ENCODE measurements around the gene PTH2.
A peak's percentile ranks its signal among the peaks of the same experiment; 100 is the strongest.
"Not testable (repeated sequence)": the region's sequence is repeated elsewhere in the genome, so short reads cannot be mapped to it uniquely, and the experiment has no call there.

The PTH2 gene

DNA sequence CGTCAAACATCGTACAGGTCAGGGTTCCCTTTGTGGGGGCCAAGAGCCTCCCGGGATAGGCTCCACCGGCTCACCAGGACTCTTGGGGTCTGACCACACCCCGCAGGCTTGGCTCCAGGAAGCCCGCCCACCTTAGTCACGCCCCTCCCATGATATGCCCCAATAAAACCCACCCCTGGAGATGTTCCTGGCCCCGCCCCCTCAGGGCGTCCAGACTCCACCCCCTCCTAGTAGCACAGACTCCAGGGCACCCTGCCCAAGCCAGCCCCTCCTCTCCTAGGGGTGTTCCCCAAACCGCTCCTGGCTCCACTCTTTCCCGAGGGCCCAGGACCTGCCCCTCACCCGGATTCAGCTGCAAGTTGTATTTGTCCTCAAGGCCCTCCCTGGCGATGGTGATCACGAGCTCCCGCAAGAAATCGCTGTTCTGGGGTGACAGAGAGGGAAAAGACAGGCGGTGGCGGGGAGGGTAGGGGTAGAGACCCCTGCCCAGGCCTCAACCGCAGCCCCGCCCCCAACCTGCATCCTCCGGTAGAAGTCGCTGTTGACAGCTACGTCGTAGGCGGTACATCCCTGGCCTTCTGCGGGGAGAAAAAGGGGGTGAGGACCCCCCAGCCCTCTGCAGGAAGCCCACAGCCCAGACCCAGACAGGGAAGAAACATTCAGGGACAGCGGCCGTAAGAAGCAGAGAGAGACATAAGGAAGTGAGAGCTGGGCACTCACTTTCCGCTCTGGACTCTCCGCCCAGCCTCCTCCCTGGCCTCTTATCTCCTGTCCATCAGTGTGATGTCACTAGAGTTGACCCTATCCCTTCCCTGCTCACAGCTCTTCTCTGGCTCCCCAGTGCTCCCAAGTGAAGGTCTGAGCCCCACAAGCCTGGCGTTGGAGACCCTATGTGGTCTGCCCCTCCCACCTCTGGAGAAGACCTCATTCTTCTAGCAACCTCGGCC, 24.5 kb upstream of the PTH2 start:
- no peak for DNase-seq (ENCODE audit: low read depth in 2 of 2)

DNA sequence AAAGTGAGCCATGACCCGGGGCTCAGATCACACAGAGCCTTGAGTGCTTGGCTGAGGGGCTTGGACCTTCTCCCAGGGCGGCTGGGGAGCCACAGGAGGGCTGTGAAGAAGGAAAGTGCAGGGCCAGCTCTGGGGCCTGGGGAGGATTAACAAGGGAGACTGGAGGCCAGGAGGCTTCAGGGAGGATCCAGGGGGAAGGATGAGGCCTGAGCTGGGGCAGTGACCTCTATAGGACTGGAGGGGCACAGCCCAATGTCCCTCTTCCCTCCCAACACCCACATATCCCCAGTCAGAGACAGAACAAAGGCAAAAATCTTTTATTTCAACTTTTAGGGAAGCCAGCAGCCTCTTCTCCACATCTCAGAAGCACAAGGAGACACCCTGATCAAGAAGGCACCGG, 22.8 kb upstream of the PTH2 start:
- no peak for DNase-seq (ENCODE audit: low read depth in 2 of 2)

DNA sequence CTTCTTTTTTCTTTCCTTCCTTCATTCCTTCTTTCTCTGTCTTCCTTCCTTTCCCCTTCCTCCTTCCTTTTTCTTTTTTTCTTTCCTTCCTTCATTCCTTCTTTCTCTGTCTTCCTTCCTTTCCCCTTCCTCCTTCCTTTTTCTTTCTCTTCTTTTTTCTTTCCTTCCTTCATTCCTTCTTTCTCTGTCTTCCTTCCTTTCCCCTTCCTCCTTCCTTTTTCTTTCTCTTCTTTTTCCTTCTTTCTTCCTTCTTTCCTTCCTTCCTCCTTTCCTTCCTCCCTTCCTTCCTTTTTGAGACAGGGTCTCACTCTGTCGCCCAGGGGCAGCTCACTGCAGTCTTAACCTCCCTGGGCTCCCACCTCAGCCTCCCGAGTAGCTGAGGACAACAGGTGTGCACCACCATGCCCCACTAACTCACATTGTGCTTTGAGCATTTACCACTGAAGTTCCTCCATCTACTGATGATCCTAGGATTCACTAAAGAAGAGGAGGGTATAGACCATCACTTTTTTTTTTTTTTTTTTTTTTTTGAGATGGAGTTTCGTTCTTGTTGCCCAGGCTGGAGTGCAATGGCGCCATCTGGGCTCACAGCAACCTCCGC, 21.0 kb upstream of the PTH2 start:
- DNase-seq (ENCODE audit: low read depth in 2 of 2): not testable (repeated sequence)

DNA sequence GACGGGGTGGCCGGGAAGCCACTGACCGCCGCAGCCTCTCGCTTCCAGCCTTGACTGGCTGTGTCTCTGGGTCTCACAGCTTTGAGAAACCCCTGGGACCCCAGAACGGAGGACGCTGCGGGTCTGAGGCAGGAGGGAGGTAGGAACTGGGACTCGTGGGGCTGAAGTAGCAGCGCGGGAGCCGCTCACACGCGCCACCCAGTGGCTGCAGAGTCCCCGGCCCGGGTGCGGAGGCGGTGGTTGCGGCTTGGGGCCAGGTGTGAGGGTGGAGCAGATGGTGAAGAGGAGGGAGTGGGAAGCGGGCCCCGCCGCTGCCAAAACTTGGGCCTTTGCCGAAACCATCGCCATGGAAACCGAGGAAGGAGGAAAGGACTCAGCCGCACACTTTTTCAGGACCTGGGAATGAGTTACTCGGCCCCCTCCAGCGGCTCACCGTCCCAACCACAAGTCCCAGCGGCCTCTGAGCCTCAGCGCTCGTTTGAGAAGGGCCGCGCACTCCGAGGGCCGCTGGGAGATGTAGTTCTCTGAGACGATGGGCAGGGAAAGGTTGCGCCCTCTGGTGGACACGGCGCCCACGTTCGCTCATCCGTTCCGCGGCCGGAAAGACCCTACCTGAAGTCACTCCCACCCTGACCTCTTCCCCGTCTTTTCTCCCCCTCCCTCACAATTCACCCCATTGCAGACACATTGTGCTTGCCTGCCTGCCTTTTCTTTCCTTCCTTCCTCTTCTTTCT, 20.3 kb upstream of the PTH2 start:
- DNase-seq (ENCODE audit: low read depth in 2 of 2): peak; percentile 89 to 93

- peak in 1 of 2 donors; percentile 63 for DNase-seq (ENCODE audit: low read depth in 2 of 2)
Observed at GRCh38 chr19:49442771-49443365, 19.6 kb upstream of the PTH2 start.

DNA sequence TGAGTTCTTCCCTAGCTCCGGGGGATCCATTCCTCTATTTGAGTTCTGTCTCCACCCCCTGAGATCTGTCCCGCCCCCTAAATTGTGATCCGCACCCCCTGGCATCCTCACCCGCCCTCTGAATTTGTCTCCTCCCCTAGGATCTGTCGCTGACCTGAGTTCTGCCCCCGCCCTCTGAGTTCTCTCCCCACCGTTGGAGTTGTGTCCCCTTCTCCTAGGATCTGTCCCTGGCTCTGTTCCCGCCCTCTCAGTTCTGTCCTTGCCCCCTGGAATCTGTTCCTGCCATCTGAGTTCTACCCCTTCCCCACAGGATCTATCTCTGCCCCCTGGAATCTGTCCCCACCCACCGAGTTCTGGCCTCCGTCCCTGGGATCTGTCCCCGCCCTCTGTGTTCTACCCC, 19.1 kb upstream of the PTH2 start:
- DNase-seq (ENCODE audit: low read depth in 2 of 2): no peak

- no peak for DNase-seq (ENCODE audit: low read depth in 2 of 2)
Observed at GRCh38 chr19:49441960-49442350, 18.7 kb upstream of the PTH2 start.

DNA sequence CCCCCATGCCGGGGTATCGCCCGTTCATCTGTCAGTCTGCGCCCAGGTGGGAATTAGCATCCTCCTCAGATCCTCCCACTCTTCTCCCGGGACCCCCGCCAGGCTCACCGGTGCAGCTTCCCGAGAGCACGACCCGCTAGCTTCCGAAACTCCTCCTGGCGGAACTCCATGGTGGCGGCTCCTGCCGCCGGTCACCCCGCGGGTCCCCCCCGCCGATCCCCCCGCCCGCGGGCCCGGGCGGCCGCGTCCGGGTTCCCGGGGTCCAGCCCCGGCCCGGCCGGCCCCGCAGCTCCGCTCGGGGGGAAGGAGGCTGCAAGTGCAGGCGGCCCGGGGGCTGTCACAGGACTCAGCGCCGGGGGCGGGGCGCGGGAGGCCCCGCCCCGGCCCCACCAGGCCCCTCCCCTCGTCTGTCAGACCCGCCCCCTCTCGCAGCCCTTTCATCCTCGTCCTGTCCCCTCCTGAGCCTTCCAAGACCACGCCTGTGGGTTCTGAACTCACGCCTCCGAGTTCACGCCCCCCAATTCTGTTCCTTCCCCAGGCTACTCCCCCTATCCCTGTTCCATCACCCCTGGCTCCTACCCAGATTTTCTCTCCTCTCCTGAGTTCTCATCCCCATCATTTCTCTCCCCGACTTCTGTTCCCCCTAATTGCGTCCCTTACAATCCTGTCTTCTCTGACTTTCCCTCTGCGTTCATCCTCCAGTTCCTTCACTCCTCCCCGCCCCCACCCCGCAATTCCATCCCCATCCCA, 18.1 kb upstream of the PTH2 start, which contains the start of gene SLC17A7:
Gene SLC17A7, minus strand, starts transcription at position 318 of the 750 bp plus-strand sequence. Its CDS starts 148 bp downstream, at position 170.
- no peak for DNase-seq (ENCODE audit: low read depth in 2 of 2)

GRCh38 chr19:49440439-49441209, 17.4 kb upstream of the PTH2 start:
- DNase-seq (ENCODE audit: low read depth in 2 of 2): no peak

GRCh38 chr19:49439836-49440235, 16.6 kb upstream of the PTH2 start:
- no peak for DNase-seq (ENCODE audit: low read depth in 2 of 2)

DNA sequence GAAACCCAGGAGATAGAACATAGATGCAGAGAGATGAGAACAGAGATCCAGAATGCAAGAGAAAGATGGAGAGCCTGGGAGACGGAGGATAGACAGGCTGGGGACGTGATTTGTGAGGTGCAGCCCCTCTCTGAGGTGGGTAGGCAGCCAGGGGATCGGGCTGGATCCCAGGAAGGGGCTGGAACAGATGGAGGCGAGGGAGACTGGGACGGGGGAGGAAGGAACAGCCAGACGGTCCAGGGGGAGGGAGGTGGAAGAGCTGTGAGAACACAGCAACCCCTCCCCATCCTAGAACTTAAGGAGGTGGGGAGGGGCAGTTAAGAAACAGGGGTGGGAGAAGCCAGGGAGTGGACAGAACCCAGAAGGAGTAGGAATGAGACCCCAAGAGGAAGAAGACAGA, 15.0 kb upstream of the PTH2 start:
- DNase-seq (ENCODE audit: low read depth in 2 of 2): no peak

DNA sequence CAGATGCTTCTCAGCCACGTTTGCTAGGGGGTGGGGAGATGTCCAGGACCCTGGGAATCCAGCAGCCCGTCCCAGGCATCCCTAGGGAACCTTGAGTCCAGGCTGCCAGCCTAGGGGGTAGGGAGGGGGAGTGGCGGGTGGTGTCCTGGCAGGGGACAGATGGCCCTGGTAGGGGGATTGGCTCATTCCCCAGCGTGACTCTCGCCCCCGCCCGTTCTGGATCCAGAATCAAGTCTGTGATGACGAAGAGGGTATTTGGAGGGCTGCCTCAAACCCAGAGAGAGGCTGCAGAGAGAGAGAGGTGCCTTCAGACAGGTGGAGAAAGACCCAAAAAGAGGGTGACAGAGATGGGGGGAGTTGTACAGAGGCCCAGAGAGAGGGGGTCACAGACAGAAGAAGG, 14.0 kb upstream of the PTH2 start:
- no peak for DNase-seq (ENCODE audit: low read depth in 2 of 2)

GRCh38 chr19:49436381-49437017, 13.3 kb upstream of the PTH2 start:
- DNase-seq (ENCODE audit: low read depth in 2 of 2): peak; percentile 56 to 78

DNA sequence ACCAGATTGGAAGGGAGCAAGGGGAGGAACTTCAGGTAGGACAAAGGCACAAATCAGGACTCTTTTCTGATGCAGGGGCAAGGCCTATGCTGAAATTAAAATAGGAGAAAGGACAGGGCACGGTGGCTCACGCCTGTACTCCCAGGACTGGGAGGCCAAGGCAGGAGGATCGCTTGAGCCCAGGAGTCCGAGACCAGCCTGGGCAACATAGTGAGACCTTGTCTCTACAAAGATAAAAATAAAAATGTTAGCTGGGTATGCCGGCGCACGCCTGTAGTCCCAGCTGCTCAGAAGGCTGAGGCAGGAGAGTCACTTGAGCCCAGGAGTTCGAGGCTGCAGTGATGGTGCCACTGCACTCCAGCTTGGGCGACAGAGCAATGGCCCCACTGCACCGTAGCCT, 12.4 kb upstream of the PTH2 start:
- no peak for DNase-seq (ENCODE audit: low read depth in 2 of 2)

- DNase-seq (ENCODE audit: low read depth in 2 of 2): no peak
Observed at GRCh38 chr19:49434907-49435583, 11.8 kb upstream of the PTH2 start.

DNA sequence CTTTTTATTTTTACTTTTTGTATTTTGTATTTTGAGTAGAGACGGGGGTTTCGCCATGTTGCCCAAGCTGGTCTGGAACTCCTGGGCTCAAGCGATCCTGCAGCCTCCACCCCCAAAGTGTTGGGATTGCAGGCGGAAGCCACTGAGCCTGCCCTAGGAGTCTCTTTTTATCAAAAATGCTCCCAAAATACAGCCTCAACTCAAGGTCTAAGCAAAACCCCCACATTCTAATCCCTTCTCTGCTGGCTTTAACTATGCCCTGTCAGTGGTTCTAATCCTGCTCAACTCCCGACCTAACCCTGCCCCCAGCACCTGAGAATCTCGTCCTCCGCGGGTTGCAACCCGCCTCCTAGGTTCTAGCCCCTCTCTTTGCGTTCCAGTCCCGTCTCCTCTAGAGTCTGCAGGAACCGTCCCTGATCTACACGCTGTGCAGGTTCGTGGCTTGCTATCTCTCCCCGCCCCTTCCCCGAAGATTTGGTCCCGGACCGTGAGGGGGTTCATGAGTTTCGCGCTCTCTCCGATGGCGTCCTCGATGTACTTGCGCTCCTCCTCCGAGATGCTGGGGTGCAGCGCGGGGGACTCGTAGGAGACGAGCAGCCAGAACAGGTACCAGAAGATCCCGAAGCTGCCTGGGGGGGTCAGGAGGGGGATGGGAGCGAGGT, 10.1 kb upstream of the PTH2 start:
- no peak for DNase-seq (ENCODE audit: low read depth in 2 of 2)

DNA sequence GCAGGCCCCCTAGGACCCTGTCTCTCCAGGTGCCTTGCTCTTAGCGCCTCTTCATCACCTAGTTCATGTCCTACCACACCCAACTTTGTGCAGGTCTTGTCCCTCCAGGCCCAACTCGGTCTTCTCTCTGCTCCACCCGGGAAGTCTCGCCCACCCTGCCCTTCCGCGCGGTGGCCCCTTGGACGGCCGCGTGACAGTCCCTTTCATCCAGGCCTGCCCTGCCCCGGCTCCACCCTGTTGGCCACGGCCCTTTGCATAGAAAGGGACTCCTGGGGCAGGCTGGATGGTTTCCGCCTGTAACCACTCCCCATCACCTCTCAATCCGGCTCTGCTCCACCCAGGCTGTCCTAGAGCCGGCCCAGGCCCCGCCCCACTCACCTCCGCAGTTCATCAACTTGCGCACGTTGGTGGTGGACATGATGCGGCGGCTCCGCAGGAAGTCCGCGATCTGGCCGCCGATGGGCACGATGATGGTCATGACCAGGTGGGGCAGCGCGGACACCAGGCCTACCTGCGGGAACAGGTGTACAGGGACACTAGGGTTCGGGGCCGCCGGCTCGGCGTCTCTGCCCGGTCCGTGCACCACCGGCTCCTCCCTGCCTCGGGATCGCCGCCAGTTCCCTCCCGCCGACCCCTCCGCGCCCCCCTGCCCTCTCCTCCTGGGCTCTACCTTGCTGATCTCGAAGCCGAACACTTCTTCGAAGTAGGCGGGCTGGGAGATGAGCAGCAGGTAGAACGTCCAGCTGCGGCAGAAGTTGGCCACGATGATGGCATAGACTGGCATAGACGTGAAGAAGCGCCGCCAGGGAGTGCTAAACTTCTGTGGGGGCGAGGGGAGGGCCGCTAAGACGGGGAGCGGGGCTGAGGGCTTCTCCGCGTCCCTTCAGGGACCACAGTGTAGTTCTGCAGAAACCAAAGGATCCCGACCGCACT, 9.2 kb upstream of the PTH2 start:
- no peak for DNase-seq (ENCODE audit: low read depth in 2 of 2)

DNA sequence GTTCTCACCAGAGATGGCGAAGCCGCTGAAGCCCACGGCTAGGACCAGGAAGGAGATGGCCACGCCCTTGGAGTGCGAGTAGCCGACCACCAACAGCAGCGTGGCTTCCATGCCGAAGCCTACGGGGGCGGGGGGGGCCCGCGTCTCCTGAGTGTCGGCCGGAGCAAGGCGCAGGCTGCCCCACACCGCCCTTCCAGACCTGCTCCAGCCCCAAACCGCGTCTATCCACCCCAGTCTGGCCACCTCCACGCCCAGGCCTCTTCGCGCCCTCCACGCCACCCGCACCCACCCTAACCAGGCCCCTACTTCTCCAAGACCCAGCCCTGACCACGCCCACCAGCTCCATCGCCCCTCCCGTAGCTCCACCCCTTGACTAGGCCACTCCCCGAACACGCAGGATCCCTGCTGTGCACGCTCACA, 8.1 kb upstream of the PTH2 start:
- no peak for DNase-seq (ENCODE audit: low read depth in 2 of 2)

Data from stimulated activated CD4-positive, alpha-beta T cell treated with anti-CD3 and anti-CD28 coated beads, Interleukin-15, amount 100 ng/mL, for 48 hours (primary cell).